Activated CD8-positive, alpha-beta T cell treated with anti-CD3 and anti-CD28 coated beads, Interleukin-2, amount 10 ng/mL, durations not matched to agents 7 days and 5 days (primary cell): ENCODE results near the gene GZMM. TPM values are rescaled to one million over a fixed set of nuclear protein-coding genes. Genes with fewer than 3 reads are reported as not detected.

ENCODE experiments used
- ATAC-seq: fragments of 150-1000 bp; cut with Tn5 transposase; one replicate; pipeline ENCODE4 v1.10.0; 2021; ENCODE audit warnings: moderate library complexity
- CTCF ChIA-PET: fragments of 350-600 bp; sonication (Branson Sonifier 250); formaldehyde crosslinking; loops from one replicate; lab custom pipeline; 2021; ENCODE audit warnings: antibody characterized with exemption; lab: Charles Lee
- POLR2A ChIA-PET: fragments of 350-600 bp; sonication (Branson Sonifier 250); formaldehyde crosslinking; loops from one replicate; lab custom pipeline; 2021; ENCODE audit warnings: antibody characterized with exemption; lab: Charles Lee
- DNase-seq: peaks from one replicate; pipeline ENCODE4 v3.0.0-alpha.2; 2020
- H3K27ac Mint-ChIP-seq: one replicate; pipeline ENCODE4 v1.8.0; 2021; ENCODE audit warnings: mild to moderate bottlenecking, mixed read lengths
- H3K27me3 Mint-ChIP-seq: one replicate; pipeline ENCODE4 v1.8.0; 2021; ENCODE audit warnings: low read depth, mixed read lengths
- H3K36me3 Mint-ChIP-seq: one replicate; pipeline ENCODE4 v1.8.0; 2021; ENCODE audit warnings: low read depth, mixed read lengths
- H3K4me1 Mint-ChIP-seq: one replicate; pipeline ENCODE4 v1.8.0; 2021; ENCODE audit warnings: low read depth, mixed read lengths
- H3K4me3 Mint-ChIP-seq: one replicate; pipeline ENCODE4 v1.8.0; 2021; ENCODE audit warnings: mild to moderate bottlenecking, mixed read lengths
- H3K9me3 Mint-ChIP-seq: one replicate; pipeline ENCODE4 v1.8.0; 2022; ENCODE audit warnings: mixed read lengths; ENCODE audit not compliant: insufficient read depth
- total RNA-seq, 2 experiments: library from RNA; stranded (reverse); gene quantifications; one replicate each; pipeline ENCODE4 v1.2.3, GENCODE V29; 2021

GZMM gene
- total RNA-seq, 2 experiments from 2014 or later, result 86.9 to 87.3 TPM

DNA sequence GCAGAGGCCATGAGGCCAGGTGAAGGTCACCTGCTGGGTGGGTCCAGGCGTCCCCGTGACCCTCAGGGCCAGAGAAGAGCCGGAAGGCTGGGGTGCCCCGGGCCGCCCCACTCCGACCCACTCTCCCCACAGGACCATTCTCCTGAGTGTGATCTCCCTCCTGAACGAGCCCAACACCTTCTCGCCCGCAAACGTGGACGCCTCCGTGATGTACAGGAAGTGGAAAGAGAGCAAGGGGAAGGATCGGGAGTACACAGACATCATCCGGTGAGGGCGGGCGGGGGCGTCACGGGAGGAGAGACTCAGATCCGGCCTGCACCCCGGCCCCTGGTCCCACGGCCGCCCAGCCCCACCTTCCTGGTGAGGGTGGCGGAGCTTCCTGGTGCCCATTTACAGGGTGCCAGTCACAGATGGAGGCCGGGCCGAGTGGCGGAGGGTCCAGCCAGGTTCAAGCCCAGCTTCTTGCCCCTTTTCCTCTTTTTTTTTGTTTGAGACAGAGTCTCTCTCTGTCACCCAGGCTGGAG is 6.9 kb upstream of the GZMM start:
- Mint-ChIP-seq H3K9me3 (no peaks in the 10 kb centered on the region), H3K27ac (no peak overlapping the region), H3K4me1 (peaks cover 15% of the 10 kb centered on the region), H3K36me3 (peaks cover 17% of the 10 kb centered on the region), H3K4me3 (no peak overlapping the region), H3K27me3 (no peaks in the 10 kb centered on the region)
- POLR2A ChIA-PET, result no interaction called here
- ATAC-seq (no peak), DNase-seq (no peak)
- CTCF ChIA-PET, result no interaction called here

DNA sequence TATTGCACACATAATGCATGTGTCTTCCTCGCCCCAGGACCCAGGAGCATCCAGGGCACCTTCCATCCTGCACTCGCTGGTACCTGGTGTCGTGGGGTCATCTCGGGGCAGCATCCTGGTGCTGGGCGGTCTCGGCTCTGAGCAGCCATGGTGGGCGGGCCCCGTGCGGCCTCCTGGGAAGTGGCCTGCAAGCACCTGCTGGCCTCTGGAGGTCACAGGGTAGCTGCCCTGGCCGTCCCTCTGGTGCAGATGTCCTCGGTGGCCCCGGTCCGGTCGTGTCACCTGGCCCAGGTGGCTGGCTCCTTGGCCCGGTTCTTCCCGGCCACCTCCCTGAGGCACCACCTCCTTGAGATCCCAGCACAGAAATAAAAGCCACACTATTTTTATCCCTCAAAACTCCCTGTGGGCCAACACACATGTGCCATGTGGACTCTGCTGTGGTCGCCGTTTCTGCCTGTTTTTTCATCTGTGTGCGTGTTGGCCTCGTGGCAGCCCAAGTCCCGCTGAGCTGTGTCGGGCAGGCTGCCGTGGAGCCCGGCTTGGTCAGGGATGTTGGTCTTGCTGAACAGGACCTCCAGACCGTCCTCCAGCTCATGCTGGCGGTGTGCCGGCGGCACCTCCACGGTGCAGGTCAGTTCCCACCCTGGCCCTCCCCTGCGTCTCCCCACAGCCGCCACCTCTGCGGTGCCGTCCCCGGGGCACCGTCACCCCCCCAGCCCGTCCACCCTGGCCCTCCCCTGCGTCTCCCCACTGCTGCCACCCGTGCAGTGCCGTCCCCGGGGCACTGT is 5.0 kb upstream of the GZMM start:
- Mint-ChIP-seq H3K9me3 (no peaks in the 10 kb centered on the region), H3K27ac (no peak overlapping the region), H3K4me3 (no peak overlapping the region), H3K4me1 (peaks cover 15% of the 10 kb centered on the region), H3K27me3 (no peaks in the 10 kb centered on the region), H3K36me3 (peaks cover 20% of the 10 kb centered on the region)
- DNase-seq (no peak), ATAC-seq (no peak)
- CTCF ChIA-PET, result no interaction called here
- POLR2A ChIA-PET, result no interaction called here

DNA sequence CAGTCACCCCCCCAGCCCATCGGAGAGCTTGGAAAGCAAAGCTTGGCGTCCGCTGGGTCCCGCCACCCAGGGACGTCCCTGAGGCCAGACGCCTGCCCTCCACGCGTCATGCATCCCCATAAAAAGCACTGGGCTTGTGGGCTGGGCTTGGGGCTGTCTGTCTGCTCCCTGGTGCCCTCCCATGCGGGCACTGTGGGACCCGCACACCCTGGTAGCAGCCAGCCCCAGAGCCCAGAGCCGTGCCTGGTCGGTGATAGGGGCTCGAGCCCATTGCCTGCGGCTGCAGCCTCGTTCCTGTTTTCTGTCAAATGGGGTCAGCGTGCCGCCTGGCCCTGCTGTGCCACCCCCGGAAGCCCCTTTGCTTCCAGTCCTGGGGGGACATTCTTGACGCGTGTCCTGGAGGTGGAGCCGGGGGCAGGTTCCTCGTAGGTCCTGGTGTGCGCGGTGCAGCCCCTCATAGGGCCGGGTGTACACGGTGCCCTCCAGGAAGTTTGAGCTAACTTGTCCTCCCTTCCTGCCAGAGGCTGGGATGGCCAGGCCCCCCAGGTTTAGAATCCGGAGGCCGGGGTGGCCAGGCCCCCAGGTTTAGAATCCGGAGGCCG is 4.3 kb upstream of the GZMM start:
- ATAC-seq, result no peak
- ChIA-PET CTCF (no interaction called here), POLR2A (no interaction called here)
- Mint-ChIP-seq H3K9me3 (no peaks in the 10 kb centered on the region), H3K27ac (no peak overlapping the region), H3K36me3 (peaks cover 20% of the 10 kb centered on the region), H3K27me3 (no peaks in the 10 kb centered on the region), H3K4me1 (peaks cover 18% of the 10 kb centered on the region), H3K4me3 (no peak overlapping the region)
- DNase-seq, result no peak

DNA sequence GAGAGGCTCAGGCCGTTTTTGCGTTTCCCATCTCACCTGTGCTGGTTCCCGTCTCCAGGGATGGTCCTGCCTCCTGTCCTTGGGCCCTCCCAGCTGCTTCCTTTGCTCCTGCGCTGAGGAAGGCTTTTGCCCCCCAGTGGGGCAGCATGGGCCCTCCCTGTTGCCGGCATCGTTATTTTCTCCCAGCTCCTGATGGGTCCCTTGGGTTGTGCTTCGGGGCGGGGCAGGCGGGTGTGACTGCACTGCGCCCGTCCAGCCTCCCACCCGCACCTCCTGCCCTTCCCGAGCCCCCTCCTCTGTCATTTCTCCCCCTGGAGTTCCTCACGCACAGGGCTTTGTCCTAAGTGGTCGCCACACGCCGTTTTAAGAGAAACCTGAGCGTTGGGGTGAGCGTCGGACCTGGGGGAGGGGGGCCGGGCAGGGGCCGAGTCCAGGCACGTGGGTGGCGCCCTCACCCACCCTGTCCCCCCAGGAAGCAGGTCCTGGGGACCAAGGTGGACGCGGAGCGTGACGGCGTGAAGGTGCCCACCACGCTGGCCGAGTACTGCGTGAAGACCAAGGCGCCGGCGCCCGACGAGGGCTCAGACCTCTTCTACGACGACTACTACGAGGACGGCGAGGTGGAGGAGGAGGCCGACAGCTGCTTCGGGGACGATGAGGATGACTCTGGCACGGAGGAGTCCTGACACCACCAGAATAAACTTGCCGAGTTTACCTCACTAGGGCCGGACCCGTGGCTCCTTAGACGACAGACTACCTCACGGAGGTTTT is 2.8 kb upstream of the GZMM start:
- peaks cover 23% of the 10 kb centered on the region for H3K4me1 Mint-ChIP-seq
- POLR2A ChIA-PET, result no interaction called here
- CTCF ChIA-PET, result interaction anchor here (1.6 kb wide), 1 partner anchor 8 kb away, joined by 7 read pairs; no protein-coding TSS in a partner anchor
- H3K4me3 Mint-ChIP-seq, result no peak overlapping the region
- peaks cover 17% of the 10 kb centered on the region for H3K36me3 Mint-ChIP-seq
- H3K27me3 Mint-ChIP-seq, result no peaks in the 10 kb centered on the region
- no peak overlapping the region for H3K27ac Mint-ChIP-seq
- DNase-seq (no peak), ATAC-seq (no peak)
- H3K9me3 Mint-ChIP-seq, result no peaks in the 10 kb centered on the region

DNA sequence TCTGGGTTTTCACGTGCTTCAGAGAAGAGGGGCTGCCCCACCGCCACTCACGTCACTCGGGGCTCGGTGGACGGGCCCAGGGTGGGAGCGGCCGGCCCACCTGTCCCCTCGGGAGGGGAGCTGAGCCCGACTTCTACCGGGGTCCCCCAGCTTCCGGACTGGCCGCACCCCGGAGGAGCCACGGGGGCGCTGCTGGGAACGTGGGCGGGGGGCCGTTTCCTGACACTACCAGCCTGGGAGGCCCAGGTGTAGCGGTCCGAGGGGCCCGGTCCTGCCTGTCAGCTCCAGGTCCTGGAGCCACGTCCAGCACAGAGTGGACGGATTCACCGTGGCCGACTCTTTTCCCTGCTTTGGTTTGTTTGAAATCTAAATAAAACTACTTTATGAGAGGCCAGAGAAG is 2.2 kb upstream of the GZMM start:
- no peaks in the 10 kb centered on the region for H3K9me3 Mint-ChIP-seq

DNA sequence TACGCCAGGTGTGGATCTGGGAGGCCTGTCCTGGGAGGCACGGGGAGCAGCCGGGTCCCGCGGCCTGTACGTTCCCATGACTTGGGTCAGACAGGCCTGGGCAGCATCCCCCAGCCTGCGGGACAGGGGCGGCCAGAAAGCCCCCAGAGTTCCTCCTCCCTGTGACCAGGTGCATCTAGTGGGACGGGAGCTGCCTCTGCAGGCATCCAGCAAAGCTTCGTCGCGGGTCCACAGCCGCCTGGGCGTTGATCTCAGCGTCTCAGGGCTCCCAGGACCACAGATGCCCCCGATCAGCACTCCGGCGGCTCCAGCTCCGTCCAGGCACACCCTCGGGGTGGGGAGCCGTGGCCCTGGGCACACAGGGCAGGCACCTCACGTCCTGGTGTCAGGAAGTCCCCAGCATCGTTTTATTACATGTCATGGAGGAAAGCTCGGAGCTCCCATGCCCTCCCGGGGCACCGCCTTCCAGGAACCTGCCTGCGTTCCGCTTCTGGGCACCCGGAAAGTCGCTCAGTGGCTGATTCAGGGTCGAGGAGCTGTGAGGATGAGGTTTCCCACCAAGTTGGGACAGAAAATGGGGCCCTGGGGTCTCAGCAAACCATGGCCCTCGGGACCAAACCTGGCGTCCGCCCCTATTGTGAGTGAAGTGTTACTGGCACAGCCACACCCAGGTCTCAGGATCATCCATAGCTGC is 1.5 kb upstream of the GZMM start:
- Mint-ChIP-seq H3K36me3 (peaks cover 12% of the 10 kb centered on the region), H3K27me3 (no peaks in the 10 kb centered on the region), H3K4me1 (peaks cover 23% of the 10 kb centered on the region), H3K27ac (no peak overlapping the region), H3K4me3 (no peak overlapping the region), H3K9me3 (no peaks in the 10 kb centered on the region)
- POLR2A ChIA-PET, result interaction anchor here (0.6 to 1.2 kb wide), 3 partner anchors 11 to 71 kb away, joined by 3 to 6 read pairs (median 4); partner anchors contain the start of gene CDC34
- DNase-seq (no peak), ATAC-seq (no peak)
- CTCF ChIA-PET, result interaction anchor here (1.6 kb wide), 2 partner anchors 10 to 31 kb away, joined by 5 to 7 read pairs; no protein-coding TSS in a partner anchor

More for the DNA sequence above, 2.2 kb upstream of the GZMM start:
- CTCF ChIA-PET, result interaction anchor here (1.6 kb wide), 2 partner anchors 9 to 31 kb away, joined by 5 to 7 read pairs; no protein-coding TSS in a partner anchor
- H3K4me3 Mint-ChIP-seq, result no peak overlapping the region
- H3K27ac Mint-ChIP-seq, result no peak overlapping the region
- peaks cover 15% of the 10 kb centered on the region for H3K36me3 Mint-ChIP-seq
- POLR2A ChIA-PET, result no interaction called here
- peaks cover 23% of the 10 kb centered on the region for H3K4me1 Mint-ChIP-seq
- DNase-seq (no peak), ATAC-seq (no peak)
- no peaks in the 10 kb centered on the region for H3K27me3 Mint-ChIP-seq

DNA sequence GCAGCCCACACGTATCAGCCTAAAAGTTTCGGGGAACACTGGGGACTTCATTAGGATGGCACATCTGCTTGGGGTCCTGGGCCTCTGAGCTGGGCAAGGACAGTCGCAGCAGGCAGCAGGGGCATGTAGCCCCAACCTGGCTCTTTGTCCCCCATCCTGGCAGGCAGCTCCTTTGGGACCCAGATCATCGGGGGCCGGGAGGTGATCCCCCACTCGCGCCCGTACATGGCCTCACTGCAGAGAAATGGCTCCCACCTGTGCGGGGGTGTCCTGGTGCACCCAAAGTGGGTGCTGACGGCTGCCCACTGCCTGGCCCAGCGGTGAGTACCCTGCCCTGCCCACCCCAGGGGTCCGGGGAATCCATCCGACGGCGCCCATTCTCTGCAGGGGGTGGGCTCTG is 3.3 kb downstream of the GZMM start:
- Mint-ChIP-seq H3K27ac (no peak overlapping the region), H3K27me3 (no peaks in the 10 kb centered on the region), H3K4me1 (peaks cover 27% of the 10 kb centered on the region), H3K36me3 (peaks cover 10% of the 10 kb centered on the region), H3K9me3 (no peaks in the 10 kb centered on the region), H3K4me3 (no peak overlapping the region)
- no peak for ATAC-seq
- no peak for DNase-seq
- CTCF ChIA-PET, result no interaction called here
- POLR2A ChIA-PET, result no interaction called here

DNA sequence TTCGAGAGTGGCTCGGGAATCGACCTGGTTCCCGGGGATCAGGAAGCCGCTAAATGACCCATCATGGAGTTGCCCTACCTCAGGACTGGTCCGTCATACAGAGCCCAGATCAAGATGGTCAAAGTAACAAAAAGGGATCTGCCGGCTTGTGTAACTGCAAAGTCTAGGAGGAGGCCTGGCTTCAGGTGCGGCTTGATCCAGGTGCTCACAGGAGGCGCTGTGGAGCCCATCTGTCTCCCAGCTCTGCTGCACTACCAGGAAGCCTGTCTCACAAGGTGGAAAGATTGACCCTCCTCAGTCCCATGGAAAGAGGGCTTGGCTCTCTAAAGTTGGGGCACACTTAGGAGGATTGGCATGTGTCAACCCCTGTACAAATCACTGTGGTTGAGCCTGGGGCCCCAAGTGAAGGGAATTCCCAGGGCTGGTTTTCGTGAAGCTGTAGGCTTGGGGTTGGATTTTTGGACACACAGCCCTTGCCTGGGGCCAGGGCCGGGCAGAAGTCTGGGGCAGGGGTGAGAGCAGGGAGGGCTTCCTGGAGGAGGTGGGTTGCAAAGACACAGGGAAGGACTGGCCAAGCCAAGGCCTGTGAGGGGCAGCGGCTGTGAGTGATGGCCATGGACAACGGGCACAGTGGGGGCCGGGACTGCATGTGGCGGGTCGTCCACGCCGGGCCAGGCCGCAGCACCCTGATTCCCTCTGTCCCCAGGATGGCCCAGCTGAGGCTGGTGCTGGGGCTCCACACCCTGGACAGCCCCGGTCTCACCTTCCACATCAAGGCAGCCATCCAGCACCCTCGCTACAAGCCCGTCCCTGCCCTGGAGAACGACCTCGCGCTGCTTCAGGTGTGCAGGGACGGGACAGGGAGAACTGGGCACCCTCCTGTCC is 4.2 kb downstream of the GZMM start:
- H3K4me3 Mint-ChIP-seq, result no peak overlapping the region
- DNase-seq (no peak), ATAC-seq (no peak)
- H3K27me3 Mint-ChIP-seq, result no peaks in the 10 kb centered on the region
- H3K36me3 Mint-ChIP-seq, result peaks cover 9% of the 10 kb centered on the region
- H3K4me1 Mint-ChIP-seq, result peaks cover 26% of the 10 kb centered on the region
- POLR2A ChIA-PET, result no interaction called here
- H3K27ac Mint-ChIP-seq, result no peak overlapping the region
- CTCF ChIA-PET, result no interaction called here
- no peaks in the 10 kb centered on the region for H3K9me3 Mint-ChIP-seq

DNA sequence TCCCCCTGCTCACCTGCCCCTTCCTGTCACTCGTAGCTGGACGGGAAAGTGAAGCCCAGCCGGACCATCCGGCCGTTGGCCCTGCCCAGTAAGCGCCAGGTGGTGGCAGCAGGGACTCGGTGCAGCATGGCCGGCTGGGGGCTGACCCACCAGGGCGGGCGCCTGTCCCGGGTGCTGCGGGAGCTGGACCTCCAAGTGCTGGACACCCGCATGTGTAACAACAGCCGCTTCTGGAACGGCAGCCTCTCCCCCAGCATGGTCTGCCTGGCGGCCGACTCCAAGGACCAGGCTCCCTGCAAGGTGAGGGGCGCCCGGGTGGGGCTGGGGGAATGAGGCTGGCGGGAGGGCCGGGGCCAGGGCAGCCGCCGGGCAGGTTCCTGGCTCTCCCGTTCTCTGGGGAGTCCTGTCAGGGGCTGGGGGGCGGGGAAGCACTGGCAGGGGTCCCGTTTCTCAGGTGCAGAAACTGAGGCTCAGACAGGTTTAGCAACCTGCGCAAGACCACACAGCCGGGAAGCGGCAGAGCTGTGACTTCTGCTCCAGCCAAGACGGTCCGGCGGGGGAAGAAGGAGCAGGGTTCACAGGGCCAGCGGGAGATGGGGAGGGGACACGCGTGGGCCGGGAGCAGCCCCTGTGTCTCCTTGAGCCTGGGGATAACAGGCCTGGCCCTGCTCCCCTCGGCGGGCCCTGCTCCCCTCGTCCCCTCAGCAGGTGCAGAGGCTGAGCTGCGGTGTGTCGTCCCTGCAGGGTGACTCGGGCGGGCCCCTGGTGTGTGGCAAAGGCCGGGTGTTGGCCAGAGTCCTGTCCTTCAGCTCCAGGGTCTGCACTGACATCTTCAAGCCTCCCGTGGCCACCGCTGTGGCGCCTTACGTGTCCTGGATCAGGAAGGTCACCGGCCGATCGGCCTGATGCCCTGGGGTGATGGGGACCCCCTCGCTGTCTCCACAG is 5.3 kb downstream of the GZMM start:
- ChIA-PET POLR2A (no interaction called here), CTCF (no interaction called here)
- Mint-ChIP-seq H3K27me3 (no peaks in the 10 kb centered on the region), H3K27ac (no peak overlapping the region), H3K36me3 (peaks cover 7% of the 10 kb centered on the region), H3K4me3 (no peak overlapping the region), H3K4me1 (peaks cover 15% of the 10 kb centered on the region), H3K9me3 (no peaks in the 10 kb centered on the region)
- ATAC-seq (no peak), DNase-seq (no peak)

DNA sequence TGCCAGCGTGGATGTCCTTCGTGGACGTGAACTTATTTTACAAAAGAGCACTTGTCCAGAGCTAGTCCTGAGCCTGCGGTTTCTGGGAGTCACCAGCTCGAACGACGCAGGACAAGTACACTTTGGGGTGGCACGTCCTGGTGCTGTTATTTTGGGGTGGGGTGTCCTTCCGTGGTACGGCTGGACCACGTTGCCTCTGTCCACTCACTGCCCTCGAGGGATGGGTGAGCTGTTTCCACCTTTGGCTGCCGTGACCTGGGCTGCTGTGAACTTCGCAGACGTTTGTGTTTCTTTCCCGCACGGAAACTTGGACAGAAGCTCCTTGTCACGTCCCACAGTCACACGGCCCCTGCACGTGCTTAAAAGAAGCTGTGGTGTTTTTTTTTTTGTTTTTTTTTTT is 11.0 kb downstream of the GZMM start:
- ChIA-PET POLR2A (interaction anchor here (0.9 to 1.4 kb wide), 3 partner anchors 11 to 23 kb away, joined by 3 read pairs; partner anchors contain the start of genes CDC34 and GZMM), CTCF (no interaction called here)
- Mint-ChIP-seq H3K4me1 (peaks cover 5% of the 10 kb centered on the region), H3K9me3 (no peaks in the 10 kb centered on the region), H3K27ac (no peak overlapping the region), H3K36me3 (no peaks in the 10 kb centered on the region), H3K4me3 (no peak overlapping the region), H3K27me3 (no peaks in the 10 kb centered on the region)
- ATAC-seq (no peak), DNase-seq (no peak)
